C4-2B (cell line): Measurements from ENCODE around the gene UNKL.

Experiments used
- CTCF ChIP-seq: fragments of 450-650 bp; conservative IDR thresholded peaks from 2 replicates; pipeline ENCODE4 v1.5.1; 2017; ENCODE audit warnings: mild to moderate bottlenecking
- ZFX ChIP-seq: fragments of 450-650 bp; IDR thresholded peaks from 2 replicates; pipeline ENCODE4 v1.6.1; 2017

- TF ChIP-seq CTCF, result no peak
- no peak for TF ChIP-seq ZFX
These were observed 95.5 kb downstream of the UNKL start for GRCh38 chr16:1319041-1319440.
